H54 (cell line): ENCODE data around the gene MAVS.

Source experiments
- DNase-seq: peaks from one replicate; pipeline ENCODE4 v3.0.0; 2011; ENCODE audit warnings: low spot score, mixed read lengths; ENCODE audit not compliant: insufficient read length
- FAIRE-seq: peaks from 3 replicates; lab custom pipeline; 2011; peaks lifted over from hg19 to GRCh38; lab: Jason Lieb, UNC
- POLR2A ChIP-seq: IDR thresholded peaks from 2 replicates; pipeline ENCODE4 v1.6.1; 2011; ENCODE audit warnings: low read depth, mild to moderate bottlenecking, low read length

The MAVS gene

DNA sequence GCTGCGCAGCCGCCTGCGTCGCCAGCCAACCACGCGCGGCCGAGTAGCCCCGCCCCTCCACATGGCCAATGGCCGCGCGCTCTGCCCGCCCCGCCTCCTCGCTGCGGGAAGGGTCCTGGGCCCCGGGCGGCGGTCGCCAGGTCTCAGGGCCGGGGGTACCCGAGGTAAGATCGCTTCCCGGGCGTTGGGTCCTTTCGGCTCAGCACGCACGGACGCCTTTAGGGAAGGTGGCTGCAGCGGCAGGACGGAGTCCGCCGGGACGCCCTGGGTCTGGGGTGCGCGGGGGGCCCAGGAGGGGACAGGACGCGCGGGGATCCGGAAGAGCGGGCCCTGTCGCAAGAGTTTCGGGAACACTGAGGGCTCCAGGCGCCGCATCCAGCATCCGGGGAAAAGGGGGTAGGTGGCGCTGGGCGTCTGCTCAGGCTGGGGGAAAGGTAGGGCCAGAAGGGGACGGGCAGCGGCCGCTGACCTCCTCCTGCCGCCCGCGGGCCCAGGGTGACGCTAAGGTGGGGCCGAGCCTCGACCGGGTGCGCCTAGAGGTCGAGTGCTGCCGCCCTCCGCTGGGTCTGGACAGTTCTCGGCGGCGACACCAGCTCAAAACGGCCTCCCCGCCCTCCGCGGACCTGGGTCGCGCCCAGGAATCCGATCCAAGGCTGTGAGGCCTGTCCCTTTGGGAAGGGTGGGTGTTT is at the start of gene MAVS:
TSS of gene MAVS (plus strand) at position 95 of the 689 bp plus-strand sequence. CDS start 7,791 bp downstream, outside the sequence.
- DNase-seq = peak; percentile 81
- TF ChIP-seq POLR2A = peak; percentile 62; the same call in 1 of the 2 replicates
- no peak for FAIRE-seq

- DNase-seq = no peak
- FAIRE-seq = no peak
- no peak for TF ChIP-seq POLR2A
Observed at GRCh38 chr20:3797226-3797545, 49.4 kb upstream of the MAVS start.

DNA sequence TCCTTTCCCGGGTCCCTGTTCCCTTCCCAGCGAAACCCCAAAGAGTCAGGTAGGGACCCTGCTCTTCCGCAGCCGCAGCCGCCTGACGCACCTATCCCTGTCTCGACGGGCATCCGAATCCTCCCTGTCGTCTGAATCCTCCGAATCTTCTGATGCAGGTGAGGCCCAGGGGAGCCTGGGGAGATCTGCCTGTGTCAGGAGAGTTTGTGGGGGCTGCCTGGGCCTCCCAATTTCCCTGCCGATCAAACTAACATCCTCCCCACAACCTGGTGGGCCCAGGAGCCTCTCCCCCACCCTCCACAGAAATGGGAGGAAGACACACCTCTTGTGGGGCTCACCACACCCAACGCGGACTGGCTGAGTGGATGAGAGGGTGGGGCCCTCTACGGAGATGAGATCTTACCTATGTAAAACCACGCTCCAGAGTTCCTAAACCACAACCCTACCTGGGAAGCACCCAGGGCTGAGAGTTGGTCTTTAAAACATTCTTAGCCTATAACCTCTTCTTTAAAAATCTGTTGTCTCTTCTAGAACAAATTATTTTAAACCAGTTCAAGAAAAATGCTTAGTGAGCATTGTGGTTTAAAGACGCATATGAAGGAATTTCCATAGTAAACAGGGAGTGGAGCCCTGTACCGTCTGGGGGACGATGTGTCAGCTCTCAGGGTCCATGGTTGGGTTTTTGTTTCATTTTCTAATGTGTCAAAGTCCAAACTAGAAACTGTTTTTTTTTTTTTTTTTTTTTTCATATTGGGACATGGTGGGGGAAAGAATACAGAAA is 48.9 kb upstream of the MAVS start:
- no peak for TF ChIP-seq POLR2A
- no peak for FAIRE-seq
- DNase-seq = no peak

GRCh38 chr20:3798373-3798768 is 48.3 kb upstream of the MAVS start:
- DNase-seq (no peak), FAIRE-seq (no peak)
- TF ChIP-seq POLR2A = no peak

GRCh38 chr20:3798908-3799248 is 47.8 kb upstream of the MAVS start:
- no peak for TF ChIP-seq POLR2A
- FAIRE-seq (no peak), DNase-seq (no peak)

DNA sequence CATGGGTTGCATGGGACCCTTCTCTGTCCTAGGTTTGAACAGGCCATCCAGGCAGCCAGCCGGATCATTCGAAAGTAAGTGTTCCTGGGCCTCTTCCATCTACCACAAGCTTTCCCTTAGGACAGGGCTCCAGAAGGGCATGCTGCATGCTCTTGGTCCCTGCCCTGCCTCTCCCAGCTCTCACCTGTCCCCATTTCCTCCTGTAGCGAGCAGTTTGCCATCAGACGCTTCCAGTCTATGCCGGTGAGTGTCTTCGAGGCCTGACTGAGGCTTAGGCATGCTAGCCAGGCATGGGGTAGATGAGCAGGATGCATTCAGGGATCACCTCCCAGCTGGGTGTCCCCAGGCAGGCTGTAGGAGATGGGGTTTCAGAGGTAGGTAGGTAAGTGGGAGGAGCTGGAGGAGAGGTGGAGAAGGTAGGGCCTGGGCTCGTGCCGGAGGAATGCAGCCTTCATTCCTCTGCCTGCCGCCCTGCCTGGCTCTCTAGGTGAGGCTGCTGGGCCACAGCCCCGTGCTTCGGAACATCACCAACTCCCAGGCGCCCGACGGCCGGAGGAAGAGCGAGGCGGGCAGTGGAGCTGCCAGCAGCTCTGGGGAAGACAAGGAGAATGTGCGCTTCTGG is 46.3 kb upstream of the MAVS start:
- DNase-seq = no peak
- TF ChIP-seq POLR2A = no peak
- no peak for FAIRE-seq

- TF ChIP-seq POLR2A = no peak
- FAIRE-seq (no peak), DNase-seq (no peak)
Observed at GRCh38 chr20:3800878-3801260, 45.8 kb upstream of the MAVS start.

- no peak for DNase-seq
- no peak for FAIRE-seq
- no peak for TF ChIP-seq POLR2A
Observed at GRCh38 chr20:3801299-3801698, 45.3 kb upstream of the MAVS start.

DNA sequence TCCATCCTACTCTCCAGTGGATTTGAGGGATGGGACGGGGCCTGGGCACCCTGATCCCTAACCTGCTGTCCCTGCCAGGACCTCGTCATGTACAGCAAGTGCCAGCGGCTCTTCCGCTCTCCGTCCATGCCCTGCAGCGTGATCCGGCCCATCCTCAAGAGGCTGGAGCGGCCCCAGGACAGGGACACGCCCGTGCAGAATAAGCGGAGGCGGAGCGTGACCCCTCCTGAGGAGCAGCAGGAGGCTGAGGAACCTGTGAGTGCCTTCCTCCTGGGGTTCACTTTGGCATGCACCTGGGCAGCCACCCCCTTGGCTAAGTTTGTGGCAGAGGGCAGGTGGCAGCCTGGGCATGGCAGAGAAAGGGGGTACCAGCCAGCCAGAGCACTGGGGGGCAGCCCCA is 44.8 kb upstream of the MAVS start:
- no peak for TF ChIP-seq POLR2A
- DNase-seq = no peak
- FAIRE-seq = no peak

DNA sequence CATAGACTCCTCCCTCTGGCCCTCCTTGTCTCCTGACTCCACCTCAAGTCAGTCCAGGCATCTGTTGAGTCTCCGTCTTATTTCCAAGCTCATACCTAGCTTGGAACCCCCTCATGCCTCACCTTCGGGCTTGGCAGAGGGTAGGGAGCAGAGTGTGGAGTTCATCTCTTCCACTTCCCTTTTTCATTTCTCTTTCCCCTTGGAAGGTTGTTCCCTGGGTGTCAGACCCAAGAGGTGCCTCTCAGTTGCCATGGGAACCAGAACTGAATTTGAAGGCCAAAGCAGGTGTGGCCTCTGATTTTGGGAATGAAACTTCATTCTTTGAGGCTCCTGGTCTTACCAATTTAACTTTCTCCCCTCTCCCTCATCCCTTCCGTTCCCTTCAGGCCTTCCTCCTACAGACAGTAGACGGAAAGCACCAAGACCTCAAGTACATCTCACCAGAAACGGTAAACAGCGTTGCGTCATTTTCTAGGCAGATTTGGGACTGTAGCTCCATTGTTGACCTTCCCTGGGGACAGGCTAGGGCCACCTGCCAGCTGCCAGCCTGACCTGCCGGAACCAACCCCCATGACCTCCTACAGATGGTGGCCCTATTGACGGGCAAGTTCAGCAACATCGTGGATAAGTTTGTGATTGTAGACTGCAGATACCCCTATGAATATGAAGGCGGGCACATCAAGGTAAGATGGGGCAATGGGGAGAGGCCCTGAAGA is 44.0 kb upstream of the MAVS start:
- FAIRE-seq (no peak), DNase-seq (no peak)
- TF ChIP-seq POLR2A = no peak

- no peak for TF ChIP-seq POLR2A
- DNase-seq = no peak
- no peak for FAIRE-seq
Observed at GRCh38 chr20:3803289-3803688, 43.3 kb upstream of the MAVS start.

DNA sequence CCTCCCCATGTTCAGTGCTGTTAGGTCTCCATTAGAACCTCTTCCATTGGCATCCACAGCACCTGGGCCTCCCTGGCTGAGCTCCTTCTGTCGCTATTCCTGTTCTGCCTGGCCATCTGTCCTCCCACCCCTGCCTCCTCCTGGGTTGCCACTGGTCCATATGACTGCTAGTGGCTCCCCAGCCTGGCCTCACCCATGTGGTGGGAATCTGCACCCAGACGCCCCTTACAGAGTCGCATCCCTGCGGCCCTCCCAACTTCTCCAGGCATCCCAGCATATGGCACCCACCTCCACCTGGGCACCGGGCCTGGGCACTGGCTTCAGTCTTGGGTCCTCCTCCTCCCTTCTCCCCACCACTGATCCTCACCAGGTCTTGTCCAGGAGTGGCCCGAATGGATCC is 42.8 kb upstream of the MAVS start:
- TF ChIP-seq POLR2A = 0 out of 2 replicates have a peak, but pooled peaks have one; percentile 10
- DNase-seq (no peak), FAIRE-seq (no peak)

DNA sequence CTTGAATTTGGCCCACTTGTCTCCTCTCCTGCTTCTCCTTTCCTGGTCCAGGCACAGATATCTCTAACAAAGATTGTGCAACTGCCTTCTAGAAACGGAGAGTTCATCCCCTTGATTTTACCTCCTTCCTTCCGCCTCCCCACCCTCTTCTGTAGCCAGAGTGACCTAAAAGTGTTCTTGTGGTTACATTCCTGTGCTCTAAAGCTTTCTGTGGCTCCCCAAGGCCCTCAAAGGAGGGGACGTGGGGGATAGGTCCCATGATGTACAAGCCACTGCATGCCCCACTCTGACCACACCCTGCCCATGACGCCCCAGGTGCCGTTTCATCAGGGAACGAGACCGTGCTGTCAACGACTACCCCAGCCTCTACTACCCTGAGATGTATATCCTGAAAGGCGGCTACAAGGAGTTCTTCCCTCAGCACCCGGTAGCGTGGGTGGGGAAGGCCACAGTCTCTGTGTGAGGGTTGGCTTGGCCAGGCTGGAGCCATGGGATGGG is 42.3 kb upstream of the MAVS start:
- DNase-seq (no peak), FAIRE-seq (no peak)
- no peak for TF ChIP-seq POLR2A

DNA sequence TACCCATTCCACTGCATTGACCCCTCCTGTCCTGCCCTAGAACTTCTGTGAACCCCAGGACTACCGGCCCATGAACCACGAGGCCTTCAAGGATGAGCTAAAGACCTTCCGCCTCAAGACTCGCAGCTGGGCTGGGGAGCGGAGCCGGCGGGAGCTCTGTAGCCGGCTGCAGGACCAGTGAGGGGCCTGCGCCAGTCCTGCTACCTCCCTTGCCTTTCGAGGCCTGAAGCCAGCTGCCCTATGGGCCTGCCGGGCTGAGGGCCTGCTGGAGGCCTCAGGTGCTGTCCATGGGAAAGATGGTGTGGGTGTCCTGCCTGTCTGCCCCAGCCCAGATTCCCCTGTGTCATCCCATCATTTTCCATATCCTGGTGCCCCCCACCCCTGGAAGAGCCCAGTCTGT is 41.9 kb upstream of the MAVS start:
- no peak for DNase-seq
- no peak for FAIRE-seq
- TF ChIP-seq POLR2A = no peak

DNA sequence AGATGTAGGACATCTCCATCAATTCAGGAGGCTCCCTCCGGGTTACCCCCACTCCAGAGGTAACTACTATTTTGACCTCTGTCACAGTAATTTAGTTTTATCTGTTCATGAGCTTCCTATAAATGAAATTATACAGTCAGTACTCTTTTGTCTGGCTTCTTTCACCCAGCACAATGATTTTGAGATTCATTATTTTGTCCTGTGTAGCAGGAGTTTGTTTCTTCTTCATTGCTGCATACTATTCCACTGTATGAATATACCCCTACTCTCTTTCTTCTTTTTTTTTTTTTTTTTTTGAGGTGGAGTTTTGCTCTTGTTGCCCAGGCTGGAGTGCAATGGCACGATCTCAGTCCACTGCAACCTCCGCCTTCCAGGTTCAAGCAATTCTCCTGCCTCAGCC is 38.1 kb upstream of the MAVS start:
- no peak for DNase-seq
- no peak for FAIRE-seq

More for the DNA sequence above, 38.1 kb upstream of the MAVS start:
- TF ChIP-seq POLR2A = no peak
